SK-N-SH (cell line): ENCODE measurements around the gene ADAMTS4. TPM values are rescaled to one million over a fixed set of nuclear protein-coding genes. Genes with fewer than 3 reads are reported as not detected.

Source experiments
- CTCF ChIA-PET: fragments of 300-600, 350-600 bp; formaldehyde crosslinking; extraction: SDS; loops from one replicate; lab custom pipeline; 2021; lab: Yijun Ruan, JAX
- POLR2A ChIA-PET: fragments of 350-600 bp; sonication (Branson Sonifier 250); formaldehyde crosslinking; extraction: SDS; loops from one replicate; lab custom pipeline; 2020; ENCODE audit warnings: antibody characterized with exemption, inconsistent platforms; lab: Yijun Ruan, JAX
- DNase-seq: peaks from one replicate; pipeline ENCODE4 v3.0.0; 2012
- H2AFZ ChIP-seq: fragments of 200-600 bp; sonication (generic); 2 replicates; pipeline ENCODE4 v1.8.1; 2016; ENCODE audit warnings: antibody characterized with exemption, mild to moderate bottlenecking, low read depth
- H3F3A ChIP-seq: fragments of 200-600 bp; sonication (generic); replicated peaks from 2 replicates; pipeline ENCODE3; 2016; ENCODE audit warnings: antibody characterized with exemption, mild to moderate bottlenecking; ENCODE audit not compliant: insufficient read depth
- H3K27ac ChIP-seq, 2 experiments: fragments of 200-500 bp in 1 of 2; fragments of 200-600 bp in 1 of 2; sonication (Bioruptor generic) in 1 of 2; sonication (generic), shearing (Covaris generic) in 1 of 2; 2 replicates each; pipeline versions ENCODE4 v1.5.1 to v1.6.1; 2014 to 2016; ENCODE audit warnings: low read depth in 2 of 2, inconsistent platforms in 1 of 2, low read length in 1 of 2, mild to moderate bottlenecking in 1 of 2, mixed read lengths in 1 of 2
- H3K27me3 ChIP-seq: fragments of 200-600 bp; sonication (generic), shearing (Covaris generic); 2 replicates; pipeline ENCODE4 v1.6.1; 2016; ENCODE audit warnings: mixed run types; ENCODE audit not compliant: insufficient read depth
- H3K36me3 ChIP-seq, 2 experiments: fragments of 200-500 bp in 1 of 2; fragments of 200-600 bp in 1 of 2; sonication (Bioruptor generic) in 1 of 2; sonication (generic) in 1 of 2; replicated peaks in 1 of 2; 2 replicates each; pipeline versions ENCODE3 to v1.5.1; 2014 to 2016; ENCODE audit warnings: low read length in 1 of 2, mild to moderate bottlenecking in 1 of 2; ENCODE audit not compliant: insufficient read depth in 2 of 2, control insufficient read depth in 1 of 2
- H3K4me1 ChIP-seq, 2 experiments: fragments of 200-500 bp in 1 of 2; fragments of 200-600 bp in 1 of 2; sonication (Bioruptor generic) in 1 of 2; sonication (generic), shearing (Covaris generic) in 1 of 2; 2 replicates each; pipeline versions ENCODE4 v1.5.1 to v1.6.1; 2014 to 2016; ENCODE audit warnings: low read depth in 1 of 2, low read length in 1 of 2, mixed run types in 1 of 2; ENCODE audit not compliant: insufficient read depth in 2 of 2, control insufficient read depth in 1 of 2
- H3K4me2 ChIP-seq: fragments of 200-600 bp; sonication (generic), shearing (Covaris generic); 2 replicates; pipeline ENCODE4 v1.6.1; 2017; ENCODE audit warnings: mixed run types
- H3K4me3 ChIP-seq, 2 experiments: fragments of 200-500 bp in 1 of 2; fragments of 200-600 bp in 1 of 2; sonication (Bioruptor generic) in 1 of 2; sonication (generic), shearing (Covaris generic) in 1 of 2; 2 replicates each; pipeline versions ENCODE4 v1.5.1 to v1.8.1; 2014 to 2016; ENCODE audit warnings: low read depth in 2 of 2, inconsistent platforms in 1 of 2, low read length in 1 of 2, mild to moderate bottlenecking in 1 of 2, mixed read lengths in 1 of 2, moderate library complexity in 1 of 2
- H3K79me2 ChIP-seq: fragments of 200-600 bp; sonication (generic); 2 replicates; pipeline ENCODE4 v1.8.1; 2017; ENCODE audit warnings: mild to moderate bottlenecking; ENCODE audit not compliant: insufficient read depth
- H3K9ac ChIP-seq: fragments of 200-600 bp; sonication (generic); 2 replicates; pipeline ENCODE4 v1.6.1; 2017; ENCODE audit warnings: mixed run types
- H3K9me2 ChIP-seq: fragments of 200-600 bp; sonication (generic); 2 replicates; pipeline ENCODE4 v1.6.1; 2017; ENCODE audit warnings: mixed run types
- H3K9me3 ChIP-seq: fragments of 200-600 bp; sonication (generic); 2 replicates; pipeline ENCODE4 v1.6.1; 2017; ENCODE audit warnings: mixed run types, mild to moderate bottlenecking, moderate library complexity
- H4K20me1 ChIP-seq: fragments of 200-600 bp; sonication (generic); 2 replicates; pipeline ENCODE4 v1.6.1; 2017; ENCODE audit warnings: mild to moderate bottlenecking, mixed run types; ENCODE audit not compliant: insufficient read depth
- CTCF ChIP-seq: fragments of 200-600 bp; sonication (generic); IDR thresholded peaks from 2 replicates; pipeline ENCODE4 v1.6.1; 2017; ENCODE audit warnings: antibody characterized with exemption, mild to moderate bottlenecking, moderate library complexity
- EP300 ChIP-seq, 2 experiments: IDR thresholded peaks; 2 replicates each; pipeline versions ENCODE4 v1.4.0 to v1.6.1; 2012; ENCODE audit warnings: borderline replicate concordance in 1 of 2, low read depth in 1 of 2, low read length in 1 of 2
- FOXM1 ChIP-seq: IDR thresholded peaks from 2 replicates; pipeline ENCODE4 v1.4.0; 2012; ENCODE audit warnings: low read depth, mild to moderate bottlenecking
- MEF2A ChIP-seq: IDR thresholded peaks from 2 replicates; pipeline ENCODE4 v1.4.0; 2012; ENCODE audit warnings: low read depth, borderline replicate concordance
- POLR2AphosphoS5 ChIP-seq: IDR thresholded peaks from 2 replicates; pipeline ENCODE4 v1.6.1; 2012; ENCODE audit warnings: low read depth, low read length
- RAD21 ChIP-seq: IDR thresholded peaks from 2 replicates; pipeline ENCODE4 v1.6.1; 2012; ENCODE audit warnings: mild to moderate bottlenecking, low read length
- SMC3 ChIP-seq: IDR thresholded peaks from 2 replicates; pipeline ENCODE4 v1.6.1; 2012; ENCODE audit warnings: low read depth, low read length, improper control_type of control experiment
- TAF1 ChIP-seq: IDR thresholded peaks from 2 replicates; pipeline ENCODE4 v1.6.1; 2012; ENCODE audit warnings: low read depth, mild to moderate bottlenecking, low read length, moderate library complexity, borderline replicate concordance
- WGBS: methylation state at CpG from one replicate; pipeline ENCODE4 v1.1.6; 2017; ENCODE audit warnings: low lambda C conversion rate; 5-methylcytosine and 5-hydroxymethylcytosine counted together
- polyA plus RNA-seq, 3 experiments: library from polyadenylated mRNA; depleted of rRNA; stranded (reverse); fragments of >200 nt; gene quantifications; 2 replicates each; pipeline ENCODE4 v1.2.3, GENCODE V29; 2012

The ADAMTS4 gene
- polyA plus RNA-seq, 1 of the 3 experiments (the other 2 are of a cell fraction) = 1.2 TPM

- WGBS = 50% methylated on average over 10 of the region's 11 CpGs
- POLR2A ChIA-PET = interaction anchor here (2.2 kb wide), 1 partner anchor 25 kb away, joined by 19 read pairs; the partner anchor contains the start of gene NDUFS2
Observed at GRCh38 chr1:161227196-161227871, 28.5 kb upstream of the ADAMTS4 start.

GRCh38 chr1:161226759-161227158, 27.9 kb upstream of the ADAMTS4 start:
- Histone ChIP-seq H3K9me2 (no peaks in the 10 kb centered on the region), H3K27ac (no peak overlapping the region; a peak in 1 of 4 replicates), H3K4me2 (peak overlapping the region; percentile 79), H3K27me3 (no peaks in the 10 kb centered on the region), H4K20me1 (no peaks in the 10 kb centered on the region), H3K9ac (peak overlapping the region; percentile 68; the same call in 1 of the 2 replicates), H3K4me1 (peaks cover 8 to 21% of the 10 kb centered on the region in 2 experiments; a peak in 3 of 4 replicates), H3K9me3 (no peaks in the 10 kb centered on the region), H3K79me2 (no peaks in the 10 kb centered on the region), H3K4me3 (peak overlapping the region; percentile 69 to 74), H2AFZ (peak overlapping the region; percentile 80), H3F3A (peaks cover 14% of the 10 kb centered on the region), H3K36me3 (peaks cover 0 to 20% of the 10 kb centered on the region in 2 experiments)
- no peak for DNase-seq
- ChIA-PET CTCF (interaction anchor here (0.6 to 6.2 kb wide), 27 partner anchors 10 to 163 kb away, joined by 3 to 78 read pairs (median 7); partner anchors contain the start of genes ADAMTS4, FCER1G, MPZ and NDUFS2), POLR2A (interaction anchor here (2.2 kb wide), 1 partner anchor 24 kb away, joined by 19 read pairs; the partner anchor contains the start of gene NDUFS2)
- 41% methylated on average over 3 of the region's 3 CpGs for WGBS
- no peak for TF ChIP-seq TAF1

More at GRCh38 chr1:161227196-161227871, 28.5 kb upstream of the ADAMTS4 start:
- Histone ChIP-seq H2AFZ (peak overlapping the region; percentile 80; the same call in 1 of the 2 replicates), H3K4me1 (peaks cover 8 to 21% of the 10 kb centered on the region in 2 experiments; a peak in 3 of 4 replicates), H3K9me2 (no peaks in the 10 kb centered on the region), H3K79me2 (no peaks in the 10 kb centered on the region), H3K4me2 (peak overlapping the region; percentile 79), H3F3A (peaks cover 14% of the 10 kb centered on the region), H3K9ac (peak overlapping the region; percentile 68; the same call in 1 of the 2 replicates), H3K27me3 (no peaks in the 10 kb centered on the region), H4K20me1 (no peaks in the 10 kb centered on the region), H3K9me3 (no peaks in the 10 kb centered on the region), H3K27ac (peak overlapping the region in 1 of 2 experiments; percentile 28; a peak in 1 of 4 replicates), H3K4me3 (peak overlapping the region; percentile 69 to 74), H3K36me3 (peaks cover 0 to 20% of the 10 kb centered on the region in 2 experiments)
- CTCF ChIA-PET = interaction anchor here (0.6 to 6.3 kb wide), 39 partner anchors 9 to 192 kb away, joined by 3 to 78 read pairs (median 5); partner anchors contain the start of genes ADAMTS4, CFAP126, FCER1G and NDUFS2
- DNase-seq = peak; percentile 67
- TF ChIP-seq EP300 (IDR thresholded peaks at IDR 0.05; ENCODE audit: borderline replicate concordance in 1 of 2, low read depth in 1 of 2, low read length in 1 of 2) = no peak
- TF ChIP-seq RAD21 = peak; percentile 76
- TF ChIP-seq SMC3 = peak; percentile 91
- TF ChIP-seq MEF2A = peak; percentile 11; the same call in 1 of the 2 replicates
- TF ChIP-seq FOXM1 = no peak
- TF ChIP-seq CTCF = peak; percentile 87
- no peak for TF ChIP-seq POLR2AphosphoS5
